Gastrocnemius medialis (tissue), 4 donors: ENCODE measurements around the gene CRYBG1. TPM values are rescaled to one million over a fixed set of nuclear protein-coding genes. Genes with fewer than 3 reads are reported as not detected.

Experiments
- ATAC-seq, 2 donors: fragments of 150-250 bp; one replicate each; pipeline ENCODE4 v1.9.1; 2016
- DNase-seq, 2 donors: peaks; one replicate each; pipeline ENCODE4 v3.0.0-alpha.2; 2019
- H3K27ac ChIP-seq, 4 donors: fragments of 200-600 bp; sonication (generic); 1 replicate in 1 of 4; 2 replicates in 3 of 4; pipeline ENCODE4 v1.5.1; 2016 to 2018; ENCODE audit warnings: mild to moderate bottlenecking in 2 of 4, moderate library complexity in 1 of 4
- H3K27me3 ChIP-seq, 3 donors: fragments of 200-600 bp; sonication (generic) in 2 of 3; 1 replicate in 1 of 3; 2 replicates in 2 of 3; pipeline versions ENCODE4 v1.5.1 to v1.6.0; 2016 to 2019; ENCODE audit warnings: mild to moderate bottlenecking in 1 of 3, moderate library complexity in 1 of 3
- H3K36me3 ChIP-seq, 2 donors: fragments of 200-600 bp; sonication (generic) in 1 of 2; one replicate each; pipeline ENCODE4 v1.5.1; 2017 to 2018
- H3K4me1 ChIP-seq, 2 donors: fragments of 200-600 bp; sonication (generic) in 1 of 2; one replicate each; pipeline ENCODE4 v1.5.1; 2016 to 2017; ENCODE audit warnings: mild to moderate bottlenecking in 2 of 2
- H3K4me3 ChIP-seq, 4 donors: fragments of 200-600 bp; sonication (generic) in 3 of 4; 1 replicate in 1 of 4; 2 replicates in 3 of 4; pipeline ENCODE4 v1.5.1; 2016 to 2019; ENCODE audit warnings: mild to moderate bottlenecking in 2 of 4
- H3K9me3 ChIP-seq, 3 donors: fragments of 200-600 bp; sonication (generic) in 2 of 3; 1 replicate in 1 of 3; 2 replicates in 2 of 3; pipeline ENCODE4 v1.5.1; 2016 to 2019
- POLR2A ChIP-seq, 2 donors: fragments of 450-650 bp; IDR thresholded peaks; one replicate each; pipeline ENCODE4 v1.6.1; 2017; ENCODE audit warnings: antibody characterized with exemption in 2 of 2, mild to moderate bottlenecking in 2 of 2, moderate library complexity in 2 of 2
- in situ Hi-C, 4 donors: fragments of 200-750 bp; cut with MboI; loops; one replicate each; pipeline versions ENCODE4 v1.15.0 to v1.8.0; 2017; ENCODE audit warnings: low sequenced_read_pairs in 4 of 4
- intact Hi-C: fragments of 100-400 bp; cut with DNase I; formaldehyde crosslinking; loops from one replicate; pipeline ENCODE4 v1.15.1; 2023; ENCODE audit warnings: low total_unique reads
- total RNA-seq, 4 donors: library from RNA; depleted of rRNA; stranded (reverse); fragments of >200 nt; gene quantifications; one replicate each; pipeline versions ENCODE4 v1.1.0 to v1.2.3, GENCODE V29; 2016
- TF ChIP-seq, protein P1 (sequence below), 5 experiments: fragments of 450-650 bp in 3 of 5; fragments of 200-600 bp in 2 of 5; sonication (generic) in 2 of 5; IDR thresholded peaks in 4 of 5; conservative IDR thresholded peaks in 1 of 5; 1 replicate in 4 of 5; 2 replicates in 1 of 5; pipeline ENCODE4 v1.5.1; 2016 to 2019; ENCODE audit warnings: antibody characterized with exemption in 5 of 5, mild to moderate bottlenecking in 3 of 5, moderate library complexity in 3 of 5

The CRYBG1 gene
- total RNA-seq, 4 donors from 2014 or later = 0.98 to 1.5 (median 1.1) TPM

DNA sequence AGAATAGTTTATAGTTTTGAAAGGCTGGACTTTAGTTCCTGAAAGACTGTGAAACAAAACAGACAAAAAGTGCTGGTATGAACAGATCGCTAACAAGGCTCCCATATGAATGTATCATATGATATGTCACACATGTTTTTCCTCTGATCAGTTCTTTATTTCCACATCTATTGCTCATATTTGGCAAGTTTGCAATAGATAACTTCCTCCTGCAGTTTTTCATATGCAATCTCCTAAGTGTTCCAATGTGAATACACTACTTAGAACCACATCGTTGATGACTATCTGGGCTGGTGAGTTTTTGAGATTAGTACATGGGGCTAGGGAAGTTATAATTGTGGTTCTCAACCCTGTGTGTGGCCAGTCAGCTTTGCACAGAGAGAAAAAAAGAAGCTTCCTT is 23.1 kb downstream of the CRYBG1 start:
- H3K36me3 ChIP-seq = no peaks in the 10 kb centered on the region
- no peak overlapping the region for H3K27ac ChIP-seq
- ATAC-seq = no peak
- H3K9me3 ChIP-seq = no peaks in the 10 kb centered on the region
- in situ Hi-C loops = no loop called here
- H3K4me1 ChIP-seq = no peaks in the 10 kb centered on the region
- no peak overlapping the region for H3K4me3 ChIP-seq
- no peak for DNase-seq
- no peak for TF ChIP-seq POLR2A (IDR thresholded peaks at IDR 0.05)
- TF ChIP-seq, protein P1, sequence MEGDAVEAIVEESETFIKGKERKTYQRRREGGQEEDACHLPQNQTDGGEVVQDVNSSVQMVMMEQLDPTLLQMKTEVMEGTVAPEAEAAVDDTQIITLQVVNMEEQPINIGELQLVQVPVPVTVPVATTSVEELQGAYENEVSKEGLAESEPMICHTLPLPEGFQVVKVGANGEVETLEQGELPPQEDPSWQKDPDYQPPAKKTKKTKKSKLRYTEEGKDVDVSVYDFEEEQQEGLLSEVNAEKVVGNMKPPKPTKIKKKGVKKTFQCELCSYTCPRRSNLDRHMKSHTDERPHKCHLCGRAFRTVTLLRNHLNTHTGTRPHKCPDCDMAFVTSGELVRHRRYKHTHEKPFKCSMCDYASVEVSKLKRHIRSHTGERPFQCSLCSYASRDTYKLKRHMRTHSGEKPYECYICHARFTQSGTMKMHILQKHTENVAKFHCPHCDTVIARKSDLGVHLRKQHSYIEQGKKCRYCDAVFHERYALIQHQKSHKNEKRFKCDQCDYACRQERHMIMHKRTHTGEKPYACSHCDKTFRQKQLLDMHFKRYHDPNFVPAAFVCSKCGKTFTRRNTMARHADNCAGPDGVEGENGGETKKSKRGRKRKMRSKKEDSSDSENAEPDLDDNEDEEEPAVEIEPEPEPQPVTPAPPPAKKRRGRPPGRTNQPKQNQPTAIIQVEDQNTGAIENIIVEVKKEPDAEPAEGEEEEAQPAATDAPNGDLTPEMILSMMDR (IDR thresholded peaks at IDR 0.05 in 4 of 5, conservative IDR thresholded peaks at IDR 0.05 in 1 of 5) = no peak
- intact Hi-C loops = no loop called here
- H3K27me3 ChIP-seq = no peaks in the 10 kb centered on the region

DNA sequence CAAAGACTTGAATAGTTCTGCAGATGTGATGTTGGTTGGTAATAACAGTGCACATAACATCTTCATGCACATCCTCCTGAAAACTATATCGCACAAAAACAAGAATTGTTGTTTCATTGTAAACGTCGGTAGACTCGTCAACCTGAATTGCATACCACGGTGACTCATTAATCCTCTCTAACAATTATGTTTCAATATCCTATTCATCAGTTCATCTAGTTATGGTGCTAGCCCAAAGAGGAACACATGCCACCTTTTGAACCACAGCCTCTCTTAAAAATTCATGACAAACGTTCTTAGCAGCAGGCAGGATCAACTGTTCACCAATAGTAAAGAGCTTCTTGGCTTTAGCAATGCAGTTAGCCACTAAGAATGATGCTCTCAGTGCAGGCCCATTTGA is 25.0 kb downstream of the CRYBG1 start:
- Histone ChIP-seq H3K4me1 (no peaks in the 10 kb centered on the region), H3K36me3 (no peaks in the 10 kb centered on the region), H3K27me3 (no peaks in the 10 kb centered on the region), H3K27ac (no peak overlapping the region), H3K9me3 (no peaks in the 10 kb centered on the region), H3K4me3 (no peak overlapping the region)
- in situ Hi-C loops = no loop called here
- DNase-seq (no peak), ATAC-seq (no peak)
- intact Hi-C loops = no loop called here
- no peak for TF ChIP-seq POLR2A (IDR thresholded peaks at IDR 0.05)
- TF ChIP-seq, protein P1 (IDR thresholded peaks at IDR 0.05 in 4 of 5, conservative IDR thresholded peaks at IDR 0.05 in 1 of 5) = no peak

DNA sequence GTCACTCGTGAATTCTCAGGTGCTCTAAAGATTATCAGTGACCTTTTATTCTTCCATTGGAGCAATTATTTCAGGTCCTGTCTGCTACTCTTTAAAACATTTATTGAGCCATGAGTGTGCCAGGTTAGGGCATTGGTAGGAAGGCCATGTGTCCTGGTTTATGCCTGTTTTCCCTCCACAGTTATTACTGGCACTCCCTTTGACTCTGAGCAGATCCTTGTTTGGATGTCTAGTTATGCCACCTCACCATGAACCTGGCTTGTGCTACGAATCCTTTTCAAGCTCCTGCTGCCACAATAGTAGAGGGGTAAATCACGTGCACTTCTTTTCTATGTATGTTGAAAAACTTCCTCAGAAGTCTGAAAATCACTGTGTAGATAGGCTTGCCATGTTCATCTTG is 27.4 kb downstream of the CRYBG1 start:
- no peaks in the 10 kb centered on the region for H3K36me3 ChIP-seq
- in situ Hi-C loops = no loop called here
- TF ChIP-seq POLR2A (IDR thresholded peaks at IDR 0.05) = no peak
- TF ChIP-seq, protein P1 (IDR thresholded peaks at IDR 0.05 in 4 of 5, conservative IDR thresholded peaks at IDR 0.05 in 1 of 5) = no peak
- no peak for DNase-seq
- intact Hi-C loops = no loop called here
- no peaks in the 10 kb centered on the region for H3K27me3 ChIP-seq
- H3K27ac ChIP-seq = no peak overlapping the region
- H3K4me1 ChIP-seq = no peaks in the 10 kb centered on the region
- ATAC-seq = no peak
- no peaks in the 10 kb centered on the region for H3K9me3 ChIP-seq
- no peak overlapping the region for H3K4me3 ChIP-seq

DNA sequence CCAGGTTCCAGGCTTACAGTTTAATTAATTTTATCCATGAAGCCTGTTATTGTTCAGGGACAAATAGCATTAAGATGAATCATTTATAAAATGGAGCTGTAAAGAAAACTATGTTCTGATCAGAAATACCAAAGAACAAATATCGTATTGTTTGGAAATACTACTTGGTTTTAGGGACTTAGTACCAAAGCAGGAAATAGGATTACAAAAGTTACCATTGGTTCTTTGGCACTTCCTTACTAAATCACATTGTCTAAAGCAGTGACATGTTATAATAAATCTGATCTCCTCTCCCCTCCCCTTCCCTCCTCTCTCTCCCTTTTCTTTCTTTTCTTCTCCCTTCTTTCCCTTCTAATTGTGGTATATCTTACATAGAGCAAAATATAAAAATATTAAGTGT is 29.6 kb downstream of the CRYBG1 start:
- no peaks in the 10 kb centered on the region for H3K36me3 ChIP-seq
- in situ Hi-C loops = no loop called here
- no peak for TF ChIP-seq POLR2A (IDR thresholded peaks at IDR 0.05)
- TF ChIP-seq, protein P1 (IDR thresholded peaks at IDR 0.05 in 4 of 5, conservative IDR thresholded peaks at IDR 0.05 in 1 of 5) = no peak
- no peak overlapping the region for H3K27ac ChIP-seq
- no peaks in the 10 kb centered on the region for H3K4me1 ChIP-seq
- no peak for ATAC-seq
- no peak for DNase-seq
- H3K4me3 ChIP-seq = no peak overlapping the region
- intact Hi-C loops = no loop called here
- no peaks in the 10 kb centered on the region for H3K27me3 ChIP-seq
- no peaks in the 10 kb centered on the region for H3K9me3 ChIP-seq
